ENCODE results near the gene KRTAP10-9. TPM values are rescaled to one million over a fixed set of nuclear protein-coding genes. Genes with fewer than 3 reads are reported as not detected.
"Not testable (repeated sequence)": the region's sequence is repeated elsewhere in the genome, so short reads cannot be mapped to it uniquely, and the experiment has no call there.

KRTAP10-9 gene
- total and polyA plus RNA-seq, 4 donors = not detected

- H3K9me3 ChIP-seq (ENCODE audit: control insufficient read depth in 4 of 4, insufficient read depth in 3 of 4, low read length in 3 of 4) = peaks cover 0 to 6% (median 0%) of the 10 kb centered on the region in 4 donors
- no peak overlapping the region for H3K4me3 ChIP-seq
- H3K27ac ChIP-seq (ENCODE audit: low read depth in 1 of 2, low read length in 1 of 2) = no peak overlapping the region
- H3K4me1 ChIP-seq (ENCODE audit: control insufficient read depth in 5 of 5, insufficient read depth in 5 of 5, low read length in 5 of 5) = peaks cover 0 to 8% (median 0%) of the 10 kb centered on the region in 5 donors
- TF ChIP-seq CTCF (IDR thresholded peaks at IDR 0.05; ENCODE audit: control extremely low read depth, extremely low read depth) = no peak
- no peak overlapping the region for H3K9ac ChIP-seq (ENCODE audit: insufficient read depth in 1 of 2, low read length in 2 of 2)
- H3K36me3 ChIP-seq (ENCODE audit: control insufficient read depth in 4 of 4, insufficient read depth in 4 of 4, low read length in 4 of 4) = no peaks in the 10 kb centered on the region
- WGBS, 2 donors = 96 to 100% methylated on average over 2 of the region's 2 CpGs
- DNase-seq (no peak), ATAC-seq (ENCODE audit: insufficient read depth, low FRiP score) (no peak)
- peaks cover 0 to 2% (median under 1%) of the 10 kb centered on the region in 3 donors for H3K27me3 ChIP-seq (ENCODE audit: control insufficient read depth in 3 of 3, insufficient read depth in 3 of 3, low read length in 2 of 3)
These were observed 37.8 kb upstream of the KRTAP10-9 start for GRCh38 chr21:44589094-44589493.

DNA sequence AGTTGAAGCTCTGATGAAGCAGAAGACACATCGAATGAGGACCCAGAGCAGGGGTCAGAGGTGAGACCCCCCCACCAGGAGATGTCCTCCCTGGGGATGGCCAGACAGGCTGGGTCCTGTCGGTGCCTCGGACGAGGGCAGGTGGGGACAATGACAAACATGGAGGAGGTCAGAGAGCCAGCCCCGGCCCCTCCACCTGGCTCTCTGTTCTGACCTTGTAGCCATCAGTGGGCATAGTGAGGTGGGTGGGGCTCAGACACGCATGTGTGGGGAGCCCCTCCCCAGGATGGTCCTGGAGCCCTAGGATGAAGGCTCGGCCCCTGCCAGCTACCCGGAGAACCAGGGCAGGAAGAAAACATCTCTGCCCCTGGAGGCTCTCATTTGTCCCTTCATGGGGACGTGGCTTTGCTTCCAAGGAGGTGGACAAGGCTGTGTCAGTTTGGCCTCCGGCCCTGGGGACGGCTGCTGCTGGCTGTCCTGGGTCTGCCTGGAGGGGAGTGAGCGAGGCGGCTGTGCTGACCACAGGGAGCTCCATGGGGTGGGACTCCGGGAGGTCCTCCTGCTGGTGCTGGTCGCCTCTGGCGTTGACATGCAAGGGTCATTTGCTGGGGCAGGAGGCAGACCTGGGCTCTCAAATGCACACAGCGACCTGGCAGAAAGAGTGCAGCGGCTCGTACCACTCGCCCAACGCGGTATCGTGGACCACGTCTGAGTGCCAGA lies 37.1 kb upstream of the KRTAP10-9 start:
- Histone ChIP-seq H3K27ac (ENCODE audit: low read depth in 1 of 2, low read length in 1 of 2) (no peak overlapping the region), H3K4me1 (ENCODE audit: control insufficient read depth in 5 of 5, insufficient read depth in 5 of 5, low read length in 5 of 5) (peaks cover 0 to 8% (median 0%) of the 10 kb centered on the region in 5 donors), H3K9me3 (ENCODE audit: control insufficient read depth in 4 of 4, insufficient read depth in 3 of 4, low read length in 3 of 4) (peaks cover 0 to 6% (median 0%) of the 10 kb centered on the region in 4 donors), H3K36me3 (ENCODE audit: control insufficient read depth in 4 of 4, insufficient read depth in 4 of 4, low read length in 4 of 4) (no peaks in the 10 kb centered on the region), H3K4me3 (no peak overlapping the region), H3K27me3 (ENCODE audit: control insufficient read depth in 3 of 3, insufficient read depth in 3 of 3, low read length in 2 of 3) (peaks cover 0 to under 1% (median 0%) of the 10 kb centered on the region in 3 donors), H3K9ac (ENCODE audit: insufficient read depth in 1 of 2, low read length in 2 of 2) (no peak overlapping the region)
- ATAC-seq (ENCODE audit: insufficient read depth, low FRiP score) (no peak), DNase-seq (no peak)
- no peak for TF ChIP-seq CTCF (IDR thresholded peaks at IDR 0.05; ENCODE audit: control extremely low read depth, extremely low read depth)
- WGBS, 2 donors = 79 to 85% methylated on average over 24 of the region's 24 CpGs

- WGBS, 2 donors = 79 to 92% methylated on average over 9 to 10 of the region's 10 CpGs
- H3K9me3 ChIP-seq (ENCODE audit: control insufficient read depth in 4 of 4, insufficient read depth in 3 of 4, low read length in 3 of 4) = peaks cover 0 to 6% (median 0%) of the 10 kb centered on the region in 4 donors
- H3K27me3 ChIP-seq (ENCODE audit: control insufficient read depth in 3 of 3, insufficient read depth in 3 of 3, low read length in 2 of 3) = no peaks in the 10 kb centered on the region
These were observed 36.6 kb upstream of the KRTAP10-9 start for GRCh38 chr21:44590311-44590721.

DNA sequence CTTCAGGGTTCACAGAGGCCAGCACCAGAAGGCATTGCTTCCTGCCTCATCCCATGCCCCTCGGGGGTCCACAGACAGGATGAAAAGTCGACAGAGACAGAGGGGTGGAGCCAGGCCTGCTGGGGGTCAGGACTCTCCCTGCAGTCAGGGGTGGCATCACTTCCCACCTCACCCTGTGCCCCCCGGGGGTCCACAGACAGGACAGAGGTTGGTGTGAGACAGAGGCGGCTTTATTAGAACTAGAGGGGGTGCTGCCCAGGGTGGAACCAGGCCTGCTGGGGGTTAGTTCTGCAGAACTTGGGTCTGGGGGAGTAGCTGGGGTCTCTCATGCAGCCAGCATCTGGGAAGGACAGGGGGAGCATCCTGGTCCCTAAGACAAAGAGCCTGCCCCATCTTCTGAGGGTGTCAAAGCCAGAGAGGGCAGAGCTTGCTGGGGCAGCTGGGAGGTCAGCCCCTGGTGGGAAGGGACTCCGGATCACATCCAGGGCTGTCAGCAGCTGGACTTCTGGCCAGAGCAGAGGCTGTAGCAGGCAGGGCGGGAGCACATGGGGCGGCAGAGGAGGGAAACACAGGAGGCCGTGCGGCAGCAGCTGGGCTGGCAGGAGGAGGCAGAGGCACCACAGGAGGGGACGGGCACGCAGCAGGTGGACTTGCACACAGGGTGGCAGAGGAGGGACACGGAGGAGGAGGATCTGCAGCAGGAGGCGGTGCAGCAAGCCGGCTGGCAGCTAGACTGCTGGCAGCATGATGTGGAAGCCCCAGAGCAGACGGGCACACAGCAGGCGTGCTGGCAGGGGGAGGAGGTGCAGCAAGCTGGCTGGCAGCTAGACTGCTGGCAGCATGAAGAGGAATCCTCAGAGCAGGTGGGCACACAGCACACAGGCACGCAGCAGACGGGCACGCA lies 35.7 kb upstream of the KRTAP10-9 start:
- H3K27ac ChIP-seq (ENCODE audit: low read depth in 1 of 2, low read length in 1 of 2); DNase-seq; H3K27me3 ChIP-seq (ENCODE audit: control insufficient read depth in 3 of 3, insufficient read depth in 3 of 3, low read length in 2 of 3); H3K4me3 ChIP-seq; ATAC-seq (ENCODE audit: insufficient read depth, low FRiP score); H3K9ac ChIP-seq (ENCODE audit: insufficient read depth in 1 of 2, low read length in 2 of 2); H3K9me3 ChIP-seq (ENCODE audit: control insufficient read depth in 4 of 4, insufficient read depth in 3 of 4, low read length in 3 of 4); H3K36me3 ChIP-seq (ENCODE audit: control insufficient read depth in 4 of 4, insufficient read depth in 4 of 4, low read length in 4 of 4); H3K4me1 ChIP-seq (ENCODE audit: control insufficient read depth in 5 of 5, insufficient read depth in 5 of 5, low read length in 5 of 5): not testable (repeated sequence)
- 69 to 80% methylated on average over 9 to 19 of the region's 19 CpGs for WGBS, 2 donors

More at GRCh38 chr21:44590311-44590721, 36.6 kb upstream of the KRTAP10-9 start:
- H3K36me3 ChIP-seq (ENCODE audit: control insufficient read depth in 4 of 4, insufficient read depth in 4 of 4, low read length in 4 of 4) = no peaks in the 10 kb centered on the region
- peaks cover 0 to 8% (median 0%) of the 10 kb centered on the region in 5 donors for H3K4me1 ChIP-seq (ENCODE audit: control insufficient read depth in 5 of 5, insufficient read depth in 5 of 5, low read length in 5 of 5)
- H3K27ac ChIP-seq (ENCODE audit: low read depth in 1 of 2, low read length in 1 of 2) = no peak overlapping the region
- TF ChIP-seq CTCF (IDR thresholded peaks at IDR 0.05; ENCODE audit: control extremely low read depth, extremely low read depth) = no peak
- DNase-seq (no peak), ATAC-seq (ENCODE audit: insufficient read depth, low FRiP score) (no peak)
- H3K9ac ChIP-seq (ENCODE audit: insufficient read depth in 1 of 2, low read length in 2 of 2) = no peak overlapping the region
- no peak overlapping the region for H3K4me3 ChIP-seq

DNA sequence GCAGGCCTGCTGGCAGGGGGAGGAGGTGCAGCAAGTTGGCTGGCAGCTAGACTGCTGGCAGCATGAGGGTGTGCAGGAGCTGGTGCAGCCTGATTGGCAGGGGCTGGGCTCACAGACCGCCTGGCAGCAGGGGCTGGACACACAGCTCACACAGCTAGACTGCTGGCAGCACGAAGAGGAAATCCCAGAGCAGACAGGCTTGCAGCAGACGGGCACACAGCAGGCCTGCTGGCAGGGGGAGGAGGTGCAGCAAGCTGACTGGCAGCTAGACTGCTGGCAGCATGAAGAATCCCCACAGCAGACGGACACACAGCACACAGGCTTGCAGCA lies 35.1 kb upstream of the KRTAP10-9 start:
- H3K4me3 ChIP-seq; DNase-seq; ATAC-seq (ENCODE audit: insufficient read depth, low FRiP score); H3K36me3 ChIP-seq (ENCODE audit: control insufficient read depth in 4 of 4, insufficient read depth in 4 of 4, low read length in 4 of 4); H3K9me3 ChIP-seq (ENCODE audit: control insufficient read depth in 4 of 4, insufficient read depth in 3 of 4, low read length in 3 of 4); H3K4me1 ChIP-seq (ENCODE audit: control insufficient read depth in 5 of 5, insufficient read depth in 5 of 5, low read length in 5 of 5); H3K27me3 ChIP-seq (ENCODE audit: control insufficient read depth in 3 of 3, insufficient read depth in 3 of 3, low read length in 2 of 3); H3K9ac ChIP-seq (ENCODE audit: insufficient read depth in 1 of 2, low read length in 2 of 2); H3K27ac ChIP-seq (ENCODE audit: low read depth in 1 of 2, low read length in 1 of 2): not testable (repeated sequence)
- WGBS, 2 donors = 55 to 82% methylated on average over 1 to 4 of the region's 4 CpGs

Measured in lung (tissue), 12 donors.